ENCODE data around the gene AK5.

Gene AK5

DNA sequence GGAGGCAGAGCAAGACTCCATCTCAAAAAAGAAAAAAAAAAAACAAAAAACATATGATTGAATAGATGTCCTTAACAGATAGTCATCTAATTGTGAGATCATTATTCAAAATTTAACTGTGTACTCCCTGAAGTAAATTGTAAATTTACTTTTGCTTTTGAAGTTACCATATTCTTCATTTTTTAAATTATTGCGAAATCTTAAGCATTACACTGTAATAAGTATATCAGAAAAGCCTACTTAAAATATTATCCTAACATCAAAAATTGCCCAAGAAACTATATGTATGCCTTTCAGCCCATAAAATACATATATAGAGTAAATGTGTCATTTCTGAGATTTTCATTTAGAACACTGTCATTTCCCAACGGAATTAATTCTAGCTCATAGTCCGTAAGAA, 91.9 kb downstream of the AK5 start:
- no peak for DNase-seq (ENCODE audit: low read depth)
- TF ChIP-seq, protein P1, sequence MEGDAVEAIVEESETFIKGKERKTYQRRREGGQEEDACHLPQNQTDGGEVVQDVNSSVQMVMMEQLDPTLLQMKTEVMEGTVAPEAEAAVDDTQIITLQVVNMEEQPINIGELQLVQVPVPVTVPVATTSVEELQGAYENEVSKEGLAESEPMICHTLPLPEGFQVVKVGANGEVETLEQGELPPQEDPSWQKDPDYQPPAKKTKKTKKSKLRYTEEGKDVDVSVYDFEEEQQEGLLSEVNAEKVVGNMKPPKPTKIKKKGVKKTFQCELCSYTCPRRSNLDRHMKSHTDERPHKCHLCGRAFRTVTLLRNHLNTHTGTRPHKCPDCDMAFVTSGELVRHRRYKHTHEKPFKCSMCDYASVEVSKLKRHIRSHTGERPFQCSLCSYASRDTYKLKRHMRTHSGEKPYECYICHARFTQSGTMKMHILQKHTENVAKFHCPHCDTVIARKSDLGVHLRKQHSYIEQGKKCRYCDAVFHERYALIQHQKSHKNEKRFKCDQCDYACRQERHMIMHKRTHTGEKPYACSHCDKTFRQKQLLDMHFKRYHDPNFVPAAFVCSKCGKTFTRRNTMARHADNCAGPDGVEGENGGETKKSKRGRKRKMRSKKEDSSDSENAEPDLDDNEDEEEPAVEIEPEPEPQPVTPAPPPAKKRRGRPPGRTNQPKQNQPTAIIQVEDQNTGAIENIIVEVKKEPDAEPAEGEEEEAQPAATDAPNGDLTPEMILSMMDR (IDR thresholded peaks at IDR 0.05; ENCODE audit: control insufficient read depth, extremely low read depth, insufficient read depth), result no peak
- H3K4me3 ChIP-seq (ENCODE audit: low read depth, low read length), result no peak overlapping the region

DNA sequence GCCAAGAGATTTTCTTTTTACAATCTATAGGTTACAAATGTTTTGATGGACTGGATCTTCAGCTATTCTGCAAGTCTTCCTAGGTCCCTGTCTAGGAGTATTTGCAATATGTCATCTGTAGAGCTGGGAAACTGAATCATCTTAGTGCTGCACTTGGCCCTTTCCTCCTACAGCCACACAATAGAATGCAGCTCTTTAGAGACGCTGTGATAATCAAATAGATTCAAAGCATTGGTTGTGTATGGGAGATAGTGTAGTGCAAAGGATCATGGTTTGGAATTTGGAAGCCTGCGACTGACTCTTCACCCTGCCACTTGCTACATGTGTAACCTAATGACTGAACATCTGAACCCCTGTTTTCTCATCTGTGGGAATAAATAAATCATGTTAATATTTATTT, 93.7 kb downstream of the AK5 start:
- no peak for DNase-seq (ENCODE audit: low read depth)
- TF ChIP-seq, protein P1 (IDR thresholded peaks at IDR 0.05; ENCODE audit: control insufficient read depth, extremely low read depth, insufficient read depth), result no peak
- H3K4me3 ChIP-seq (ENCODE audit: low read depth, low read length), result no peak overlapping the region

DNA sequence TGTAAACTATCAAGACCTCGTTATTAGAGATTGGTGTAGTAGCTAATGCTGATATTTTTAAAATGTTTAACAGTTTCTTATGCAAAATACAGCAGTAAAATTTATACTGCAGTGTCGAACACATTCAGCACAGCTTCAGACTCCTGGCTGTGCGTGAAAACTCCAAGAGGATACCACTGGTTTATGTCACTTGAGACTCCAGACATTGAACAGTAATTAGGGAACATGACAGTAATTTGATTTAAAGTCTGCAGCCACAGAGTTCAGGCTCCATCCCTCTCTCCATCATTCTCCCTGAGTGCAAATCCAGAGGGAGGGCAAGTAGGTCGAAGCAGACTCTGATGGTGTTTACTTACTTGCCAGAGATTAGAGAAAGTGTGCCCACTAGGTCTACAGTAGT, 94.2 kb downstream of the AK5 start:
- TF ChIP-seq, protein P1 (IDR thresholded peaks at IDR 0.05; ENCODE audit: control insufficient read depth, extremely low read depth, insufficient read depth), result no peak
- H3K4me3 ChIP-seq (ENCODE audit: low read depth, low read length), result no peak overlapping the region
- no peak for DNase-seq (ENCODE audit: low read depth)

DNA sequence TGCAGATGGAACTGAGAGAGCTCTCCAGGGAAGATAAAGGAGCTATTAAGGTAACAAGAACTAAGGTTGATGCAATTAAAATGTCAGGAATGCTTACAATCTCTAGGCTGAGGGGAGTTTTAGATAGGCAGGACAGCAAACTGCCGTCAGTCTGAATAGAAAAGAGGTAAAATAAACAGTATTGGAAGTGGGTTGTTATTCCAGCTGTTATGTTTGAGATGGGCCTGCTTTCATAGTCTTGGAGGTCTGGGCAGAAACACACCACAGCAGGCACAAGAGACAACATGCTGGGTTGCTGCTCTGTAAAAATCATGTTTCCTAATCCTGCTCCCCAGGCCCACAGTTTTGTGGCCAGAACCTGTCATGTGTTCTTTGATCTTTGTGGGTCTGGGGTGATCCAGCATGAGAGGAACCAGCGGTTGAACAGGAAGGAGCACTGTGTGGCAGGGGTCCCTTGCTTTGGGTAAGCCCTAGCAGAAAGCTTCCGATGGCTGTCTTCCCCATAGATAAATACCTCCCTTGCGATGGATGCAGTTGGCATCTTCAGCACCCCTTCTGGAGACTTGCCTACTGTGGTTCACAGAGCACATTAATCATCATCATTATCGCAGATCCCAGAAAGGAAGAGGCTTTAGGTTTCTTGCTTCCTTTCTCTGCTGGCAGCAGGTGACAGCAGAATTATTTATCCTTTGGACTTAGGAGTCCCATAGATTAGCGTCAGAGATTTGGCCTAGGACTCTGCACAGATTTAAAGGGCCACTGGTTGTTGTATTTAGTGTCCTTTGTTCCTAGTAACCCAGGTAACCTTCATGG, 97.1 kb downstream of the AK5 start:
- TF ChIP-seq, protein P1 (IDR thresholded peaks at IDR 0.05; ENCODE audit: control insufficient read depth, extremely low read depth, insufficient read depth), result no peak
- H3K4me3 ChIP-seq (ENCODE audit: low read depth, low read length), result no peak overlapping the region
- DNase-seq (ENCODE audit: low read depth), result no peak

DNA sequence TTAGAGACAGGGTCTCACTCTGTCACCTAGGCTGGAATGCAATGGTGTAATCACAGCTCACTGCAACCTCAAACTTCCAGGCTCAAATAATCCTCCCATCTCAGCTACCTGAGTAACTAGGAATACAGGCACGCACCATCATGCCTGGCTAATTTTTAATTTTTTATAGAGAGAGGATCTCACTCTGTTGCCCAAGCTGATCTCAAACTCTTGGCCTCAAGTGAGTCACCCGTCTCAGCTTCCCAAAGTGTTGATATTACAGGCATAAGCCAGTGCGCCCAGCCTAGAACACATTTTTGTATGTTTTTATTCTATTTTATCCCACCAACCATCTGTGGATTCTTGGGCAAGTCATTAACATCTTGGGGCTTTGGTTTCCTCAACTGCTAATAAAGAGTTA, 100.5 kb downstream of the AK5 start:
- no peak for DNase-seq (ENCODE audit: low read depth)
- no peak overlapping the region for H3K4me3 ChIP-seq (ENCODE audit: low read depth, low read length)
- TF ChIP-seq, protein P1 (IDR thresholded peaks at IDR 0.05; ENCODE audit: control insufficient read depth, extremely low read depth, insufficient read depth), result no peak

DNA sequence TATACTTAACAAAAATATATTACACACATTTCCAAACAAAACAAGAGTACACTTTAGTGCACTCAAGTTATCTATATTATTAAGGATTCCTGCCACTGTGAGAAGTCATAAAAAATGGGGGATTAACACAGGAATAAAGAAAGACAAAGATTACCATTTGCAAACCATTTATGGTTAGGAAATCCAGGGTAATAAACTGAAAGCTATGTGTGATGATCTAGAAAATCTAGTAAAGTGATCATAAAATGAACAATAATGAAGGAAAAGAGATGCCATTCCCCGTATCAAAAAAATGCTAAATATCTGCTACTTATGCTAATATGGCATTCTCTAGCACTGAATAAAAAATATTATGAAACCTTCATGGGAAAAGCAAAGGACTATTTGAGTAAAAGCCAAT, 101.4 kb downstream of the AK5 start:
- H3K4me3 ChIP-seq (ENCODE audit: low read depth, low read length), result no peak overlapping the region
- DNase-seq (ENCODE audit: low read depth), result no peak
- TF ChIP-seq, protein P1 (IDR thresholded peaks at IDR 0.05; ENCODE audit: control insufficient read depth, extremely low read depth, insufficient read depth), result no peak

DNA sequence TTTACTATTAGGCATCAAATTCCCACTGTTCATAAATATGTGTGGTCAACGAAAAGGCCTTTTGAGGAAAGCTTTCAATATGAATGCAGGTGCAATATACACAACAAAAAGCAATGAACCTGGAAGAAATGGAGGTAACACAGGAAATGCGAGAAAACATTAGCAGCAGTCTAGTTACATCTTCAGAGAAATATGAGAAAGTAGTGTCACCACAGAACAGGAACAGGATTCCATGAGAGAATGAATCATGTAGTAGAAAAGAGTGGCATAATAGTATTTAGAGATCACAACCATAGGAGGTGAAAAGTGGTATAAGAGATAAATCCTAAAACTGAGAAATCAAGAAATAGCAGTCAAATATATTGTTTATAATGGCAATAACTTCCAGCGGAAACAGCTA, 103.7 kb downstream of the AK5 start:
- DNase-seq (ENCODE audit: low read depth), result no peak
- H3K4me3 ChIP-seq (ENCODE audit: low read depth, low read length), result no peak overlapping the region
- TF ChIP-seq, protein P1 (IDR thresholded peaks at IDR 0.05; ENCODE audit: control insufficient read depth, extremely low read depth, insufficient read depth), result no peak

Measured in LNCaP clone FGC (cell line).